ENCODE data around the gene THSD7B.
"Not testable (repeated sequence)": the region's sequence is repeated elsewhere in the genome, so short reads cannot be mapped to it uniquely, and the experiment has no call there.

The THSD7B gene

GRCh38 chr2:136765256-136766072 lies at the start of gene THSD7B:
THSD7B (plus strand) TSS chr2:136765545; CDS start chr2:136882179, 116,634 bp downstream.
- DNase-seq: no peak

DNA sequence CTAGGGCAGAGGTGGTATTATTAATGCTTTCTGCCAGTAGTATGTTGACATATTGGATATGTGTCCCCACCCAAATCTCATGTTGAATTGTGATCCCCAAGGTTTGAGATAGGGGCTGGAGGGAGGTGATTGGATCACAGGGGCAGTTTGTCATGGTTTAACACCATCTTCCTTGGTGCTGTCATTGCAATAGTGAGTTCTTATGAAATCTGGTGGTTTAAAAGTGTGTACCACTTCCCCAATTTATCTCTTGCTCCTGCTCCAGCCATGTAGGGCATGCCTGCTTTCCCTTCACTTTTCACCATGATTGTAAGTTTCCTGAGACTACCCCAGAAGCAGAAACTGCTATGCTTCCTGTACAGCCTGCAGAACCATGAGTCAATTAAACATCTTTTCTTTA lies 47.1 kb upstream of the THSD7B start:
- DNase-seq: no peak

GRCh38 chr2:136727973-136728699 lies 37.2 kb upstream of the THSD7B start:
- DNase-seq: no peak

DNA sequence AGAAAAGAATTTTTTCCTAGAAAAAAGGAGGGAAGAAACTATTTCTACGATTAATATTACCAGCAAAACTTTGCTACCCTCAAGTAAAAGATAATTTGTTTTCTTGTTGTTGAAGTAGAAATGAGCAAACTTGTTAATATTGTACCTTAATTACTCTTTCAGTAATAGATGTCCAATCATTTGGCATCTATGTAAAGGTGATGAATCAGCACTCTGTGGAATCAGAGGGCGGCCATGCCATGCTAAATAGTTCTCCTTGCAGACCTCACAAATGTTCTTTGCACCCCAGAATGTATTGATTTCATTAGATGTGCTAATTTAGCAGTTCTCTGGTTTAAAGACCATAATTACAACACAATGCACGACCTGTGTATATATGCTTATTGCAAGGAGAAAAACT lies 29.1 kb upstream of the THSD7B start:
- DNase-seq: no peak

- no peak for DNase-seq
These were observed 27.3 kb upstream of the THSD7B start for GRCh38 chr2:136738044-136738443.

- no peak for DNase-seq
These were observed 23.9 kb upstream of the THSD7B start for GRCh38 chr2:136741471-136741870.

DNA sequence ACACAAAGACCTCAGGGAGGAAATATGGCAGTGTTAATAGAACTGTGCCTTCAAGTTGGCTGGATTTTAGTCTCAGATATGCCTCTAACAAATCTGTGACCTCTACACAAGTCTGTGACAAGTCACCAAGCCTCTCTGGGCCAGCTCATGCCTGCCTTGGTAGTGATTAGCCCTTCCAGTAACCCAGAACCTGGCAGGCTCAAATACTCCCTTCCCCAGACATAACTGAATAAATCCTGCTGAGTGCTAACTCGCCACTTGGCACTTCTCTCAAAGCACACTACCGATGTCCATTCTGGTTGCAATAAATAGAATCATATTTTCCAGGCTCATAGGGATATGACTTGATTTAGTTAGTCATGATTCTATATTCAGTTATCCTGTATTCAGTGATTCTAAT lies 15.3 kb upstream of the THSD7B start:
- DNase-seq: no peak

GRCh38 chr2:136751406-136751805 lies 13.9 kb upstream of the THSD7B start:
- DNase-seq: no peak

- not testable (repeated sequence) for DNase-seq
These were observed 6.8 kb upstream of the THSD7B start for GRCh38 chr2:136758504-136758903.

DNA sequence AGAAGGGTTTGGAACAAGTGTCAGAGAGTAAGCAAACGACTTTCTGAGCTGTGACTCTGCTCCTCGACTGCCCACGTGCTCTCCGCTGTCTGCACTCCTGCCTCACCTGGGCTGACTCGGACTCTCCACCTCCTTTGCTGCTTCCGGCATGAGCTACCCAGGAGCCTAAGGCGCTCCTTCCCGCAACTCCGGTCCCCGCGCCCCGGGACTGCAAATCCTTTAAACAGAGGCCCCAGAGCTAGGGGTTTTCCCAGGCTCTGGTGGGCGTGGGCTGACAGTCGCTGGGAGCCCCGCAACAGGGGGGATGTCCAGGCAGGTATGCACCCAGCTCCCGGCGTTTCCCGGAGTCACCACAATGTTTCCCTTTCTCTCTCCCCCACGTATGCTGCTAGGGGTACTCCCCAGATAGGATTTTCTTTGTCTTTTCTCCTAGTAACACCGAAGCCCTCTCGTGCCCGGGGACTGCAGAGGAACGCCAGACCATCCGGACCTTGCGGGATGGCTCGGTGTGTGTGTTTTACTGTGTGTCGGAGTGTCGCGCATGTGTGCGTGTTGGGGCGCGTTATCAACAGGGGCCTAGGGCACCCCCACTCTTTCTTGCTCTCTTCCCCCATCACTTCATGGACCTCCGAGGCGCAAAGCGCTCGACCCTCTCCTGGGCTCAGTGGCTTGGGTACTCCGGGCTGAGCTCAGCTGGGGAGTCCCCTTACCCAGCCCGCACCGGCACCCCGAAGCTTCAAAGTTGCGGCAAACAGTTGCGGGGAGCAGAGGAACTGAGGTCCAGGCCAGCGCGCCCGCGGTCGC lies 691 bp upstream of the THSD7B start:
- no peak for DNase-seq

DNA sequence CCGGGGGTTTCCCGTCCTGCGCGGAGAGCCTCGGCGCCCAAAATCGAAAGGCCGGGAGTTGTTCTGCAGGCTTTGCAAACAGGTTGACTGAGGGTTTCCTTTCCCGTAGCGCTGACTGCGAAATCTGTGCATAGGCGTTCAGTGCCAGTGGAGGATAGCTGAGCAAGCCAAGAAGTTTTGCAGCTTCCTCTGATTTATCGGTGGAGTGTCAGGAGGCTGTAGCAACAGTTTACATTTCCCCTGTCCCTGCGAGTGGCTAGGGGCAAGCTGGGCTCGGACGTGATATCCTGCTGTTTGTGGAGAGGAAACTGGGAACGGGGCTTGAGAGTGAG lies 694 bp downstream of the THSD7B start:
- DNase-seq: no peak

DNA sequence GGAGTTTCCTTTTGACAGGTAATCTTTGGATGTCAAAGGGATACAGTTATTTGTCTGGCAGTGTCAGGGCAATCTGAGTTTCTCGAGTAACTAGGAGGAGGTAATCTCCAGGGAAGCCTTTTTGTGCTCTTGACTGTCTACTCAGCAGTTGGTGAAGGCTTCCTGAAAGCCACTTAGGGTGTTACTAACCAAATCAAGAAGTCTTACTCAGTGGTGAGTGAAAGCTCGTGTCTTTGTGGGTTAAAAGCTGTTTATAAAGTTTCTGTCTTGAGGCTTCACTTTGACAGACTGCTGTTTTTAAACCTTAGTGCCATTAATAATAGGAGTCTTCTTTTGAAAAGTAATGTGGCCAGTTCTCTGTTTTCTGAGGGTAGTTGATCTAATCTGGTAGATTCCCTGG lies 1.7 kb downstream of the THSD7B start:
- DNase-seq: no peak

DNA sequence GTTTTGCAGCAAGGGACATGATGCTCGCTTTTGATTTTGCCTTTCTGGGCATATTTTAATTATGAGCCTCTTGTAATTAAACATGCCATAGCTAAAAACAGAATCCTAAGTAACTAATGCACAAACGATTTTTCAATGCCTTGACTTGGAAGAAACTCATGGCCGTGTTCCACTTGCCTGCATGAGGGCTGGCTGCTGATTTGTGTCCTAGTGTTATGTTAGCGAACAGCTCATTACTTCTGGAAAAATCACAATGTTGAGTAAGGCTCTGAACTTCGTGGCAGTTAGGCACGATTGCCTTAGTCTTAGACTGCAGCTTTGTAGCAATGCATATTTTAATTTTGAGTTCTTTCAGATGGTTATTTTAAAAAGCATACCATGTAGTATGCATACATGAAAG lies 4.5 kb downstream of the THSD7B start:
- no peak for DNase-seq

DNA sequence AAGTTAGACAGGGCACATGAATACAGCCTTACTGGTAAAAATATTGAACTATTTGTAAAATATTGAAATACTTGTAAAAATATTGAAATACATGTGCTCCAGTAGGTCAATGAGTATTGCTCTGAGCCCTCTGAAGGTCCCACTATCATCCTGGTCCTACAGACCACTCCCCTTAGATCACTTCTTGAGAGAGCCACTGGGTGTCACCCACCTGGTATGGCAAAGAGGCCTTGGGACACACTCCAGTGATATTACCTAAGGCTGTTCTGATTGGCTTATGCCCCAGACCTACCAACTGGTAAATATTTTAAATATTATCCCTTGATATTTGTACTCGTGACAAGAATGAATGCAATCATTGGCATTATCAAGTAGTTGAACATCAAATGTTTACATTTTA lies 5.0 kb downstream of the THSD7B start:
- no peak for DNase-seq

DNA sequence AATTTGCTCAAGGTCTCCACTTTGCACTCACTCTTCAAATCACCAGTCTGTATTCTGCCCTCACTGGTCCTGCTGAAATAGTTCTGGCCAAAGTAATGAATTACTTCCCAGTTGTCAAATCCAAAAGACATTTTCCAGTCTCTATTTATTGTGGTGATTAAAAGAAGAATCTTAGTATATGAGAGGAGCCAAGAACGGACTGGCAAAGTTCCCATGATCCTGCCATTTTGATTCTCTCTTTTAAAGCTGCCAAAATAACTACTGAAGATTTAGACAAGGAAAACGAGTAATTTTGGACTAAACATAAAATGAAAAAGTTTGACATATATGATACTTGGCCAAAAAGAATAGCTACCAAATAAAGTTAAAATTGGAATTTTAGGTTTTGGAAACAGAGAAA lies 12.0 kb downstream of the THSD7B start:
- no peak for DNase-seq

GRCh38 chr2:136783856-136784255 lies 18.5 kb downstream of the THSD7B start:
- no peak for DNase-seq

GRCh38 chr2:136785215-136785614 lies 19.9 kb downstream of the THSD7B start:
- DNase-seq: no peak

DNA sequence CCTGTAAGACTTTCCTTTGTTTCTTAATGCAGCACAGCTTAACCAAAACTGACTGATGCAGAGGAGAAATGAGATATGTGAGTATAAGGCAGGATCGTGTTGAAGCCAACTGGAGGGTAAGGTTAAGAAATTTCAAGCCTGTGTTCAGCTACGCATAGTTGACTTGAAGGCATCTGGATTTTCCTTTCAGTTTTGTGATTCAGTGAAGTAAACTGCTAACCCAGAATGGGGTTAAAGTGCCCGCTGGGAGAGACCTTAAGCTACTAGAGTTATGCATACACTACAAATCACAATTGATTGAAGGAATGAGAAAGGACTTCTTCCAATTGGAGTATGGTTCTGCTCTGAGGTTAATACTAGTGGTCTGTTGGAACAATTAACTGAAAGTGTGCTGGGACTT lies 22.6 kb downstream of the THSD7B start:
- no peak for DNase-seq

GRCh38 chr2:136796339-136796738 lies 31.0 kb downstream of the THSD7B start:
- DNase-seq: no peak

DNA sequence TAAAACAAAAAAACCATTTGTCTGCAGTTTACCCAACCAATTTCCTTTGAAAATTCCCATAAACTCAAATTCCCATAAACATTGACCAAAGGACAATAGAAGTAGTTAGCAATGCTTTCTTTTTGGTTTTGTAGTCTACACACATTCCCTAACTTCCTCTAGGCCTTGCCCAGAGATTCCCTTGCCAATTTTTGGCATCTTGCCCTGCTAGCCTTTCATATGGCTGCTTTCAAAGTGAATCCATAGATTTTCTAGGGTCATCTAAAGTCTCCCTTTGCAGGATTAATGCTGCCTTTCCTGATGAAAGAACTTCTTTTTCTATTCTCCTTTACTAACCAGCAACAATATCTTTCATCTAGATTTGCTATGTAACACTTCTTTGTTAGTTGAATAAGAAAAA lies 33.4 kb downstream of the THSD7B start:
- no peak for DNase-seq

- DNase-seq: no peak
These were observed 36.3 kb downstream of the THSD7B start for GRCh38 chr2:136801661-136802060.

GRCh38 chr2:136809998-136810397 lies 44.7 kb downstream of the THSD7B start:
- DNase-seq: no peak

DNA sequence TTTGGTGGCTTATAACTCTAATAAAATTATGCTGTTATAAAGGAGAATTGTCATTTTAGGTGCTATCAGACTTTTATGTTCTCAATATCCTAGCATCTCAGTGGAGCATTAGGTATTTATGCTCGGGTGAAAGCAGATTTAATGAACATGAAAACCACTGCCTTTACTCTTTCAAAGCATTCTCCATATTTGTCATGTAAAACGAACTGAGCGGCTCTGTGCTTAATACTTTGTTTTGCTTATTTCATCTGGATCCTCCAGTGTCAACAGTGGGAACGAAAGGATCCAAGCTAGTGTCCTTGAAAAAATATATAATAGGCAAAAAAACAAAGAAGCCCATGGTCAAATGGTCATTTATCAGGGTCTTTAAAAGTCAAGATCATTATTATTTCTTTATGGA lies 53.5 kb downstream of the THSD7B start:
- no peak for DNase-seq

- no peak for DNase-seq
These were observed 57.9 kb downstream of the THSD7B start for GRCh38 chr2:136823291-136823690.
